Stimulated activated CD8-positive, alpha-beta memory T cell treated with anti-CD3 and anti-CD28 coated beads, Interleukin-7, amount 100 ng/mL, for 1 hour (primary cell): ENCODE results near the gene CCDC9.

Experiments
- DNase-seq, 2 donors: peaks; one replicate each; pipeline ENCODE4 v3.0.0-alpha.2; 2020; ENCODE audit warnings: low read depth in 2 of 2

CCDC9 gene

DNA sequence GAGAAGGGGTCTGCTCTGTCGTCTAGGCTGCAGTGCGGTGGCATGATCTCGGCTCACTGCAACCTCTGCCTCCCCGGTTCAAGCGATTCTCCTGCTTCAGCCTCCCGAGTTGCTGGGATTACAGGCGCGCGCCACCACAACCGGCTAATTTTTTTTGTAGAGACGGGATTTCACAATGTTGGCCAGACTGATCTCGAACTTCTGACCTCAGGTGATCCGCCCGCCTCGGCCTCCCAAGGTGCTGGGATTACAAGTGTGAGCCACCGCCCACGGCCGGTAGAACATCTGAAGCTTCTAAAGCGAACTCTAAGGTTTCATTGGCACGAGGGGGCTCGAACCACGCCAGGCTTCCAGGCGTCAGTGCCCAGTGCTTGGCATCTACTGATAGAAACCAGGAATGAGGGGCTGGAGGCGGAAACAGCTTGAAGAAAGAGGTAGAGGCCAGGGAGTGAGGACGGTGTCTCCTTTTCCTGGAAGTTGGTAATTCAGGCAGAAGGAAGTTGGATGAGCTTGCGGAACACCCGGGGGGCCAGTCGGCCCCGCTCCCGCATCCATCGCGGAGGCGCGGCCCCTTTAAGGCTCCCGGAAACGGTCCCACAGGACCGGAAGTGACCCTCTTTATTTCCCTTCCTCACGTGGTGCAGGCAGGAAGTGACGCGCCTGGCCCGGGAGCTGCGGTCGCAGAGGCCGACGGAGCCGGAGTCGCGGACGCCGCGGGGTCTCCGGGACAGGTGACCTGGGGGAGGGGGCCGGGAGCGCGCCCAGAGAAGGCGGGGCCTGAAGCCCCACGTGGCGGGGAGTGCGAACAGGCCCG is at the start of gene CCDC9:
TSS of gene CCDC9 (plus strand) at position 647 of the 814 bp plus-strand sequence. CDS start 1,876 bp downstream, outside the sequence.
- peak; percentile 71 to 85 for DNase-seq

DNA sequence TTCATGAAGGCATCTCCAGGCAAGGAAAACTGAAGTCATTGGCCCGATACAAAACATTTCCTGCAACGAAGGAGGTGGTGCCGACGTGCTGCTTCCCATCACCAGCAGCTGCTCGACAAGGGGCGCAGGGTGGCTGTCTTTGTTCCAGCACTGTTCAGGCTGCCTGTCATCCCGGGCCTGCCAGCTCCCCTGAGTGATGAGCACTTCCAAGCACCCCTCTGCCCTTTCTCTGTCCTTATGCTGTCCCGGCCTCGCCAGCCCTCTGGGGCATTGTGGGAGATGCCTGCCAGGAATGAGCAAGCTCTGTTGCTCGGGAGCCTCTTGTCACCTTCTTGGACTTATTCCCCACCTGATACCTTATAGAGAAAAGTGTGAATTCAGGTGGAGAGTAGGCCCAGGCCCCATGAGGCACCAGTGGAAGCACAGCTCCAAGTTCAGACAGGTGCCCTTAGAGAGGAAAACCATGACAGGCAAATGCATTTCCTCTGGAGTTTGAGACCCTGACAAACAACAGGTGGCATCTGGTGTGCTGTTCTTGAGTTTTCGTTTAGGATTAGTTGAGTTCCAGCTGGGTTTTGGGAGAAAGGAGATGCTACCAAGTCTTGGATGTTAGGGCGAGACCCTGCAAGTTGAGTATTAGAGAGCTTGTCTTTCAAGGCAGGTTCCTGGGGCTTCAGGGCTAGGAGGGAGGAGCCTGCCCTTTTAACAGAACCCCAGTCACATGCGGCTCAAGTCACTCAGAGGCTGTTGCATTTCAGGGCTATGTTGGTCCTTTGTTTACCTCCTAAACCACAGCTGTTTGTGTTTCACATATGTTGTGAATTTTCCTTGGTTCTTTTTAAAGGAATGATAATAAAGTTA is 46.8 kb upstream of the CCDC9 start:
- DNase-seq: no peak

GRCh38 chr19:47210180-47210490 is 46.2 kb upstream of the CCDC9 start:
- DNase-seq: no peak

GRCh38 chr19:47210689-47211316 is 45.5 kb upstream of the CCDC9 start:
- DNase-seq: peak; percentile 51 to 71

DNA sequence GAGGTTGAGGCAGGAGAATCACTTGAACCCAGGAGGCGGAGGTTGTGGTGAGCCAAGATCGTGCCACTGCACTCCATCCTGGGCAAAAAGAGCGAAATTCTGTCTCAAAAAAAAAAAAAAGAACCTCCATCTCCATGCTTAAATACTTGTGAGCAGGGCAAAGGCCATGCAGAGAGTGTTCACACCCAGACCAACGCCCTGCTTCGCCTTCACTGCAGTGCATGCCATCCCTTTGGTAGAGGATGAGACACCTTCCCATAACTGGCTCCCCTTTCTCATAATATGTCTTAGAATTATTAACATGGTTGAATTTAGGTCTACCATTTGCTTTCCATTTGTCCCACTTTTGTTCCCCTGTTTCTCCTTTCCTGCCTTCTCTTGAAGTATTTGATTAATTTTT is 40.7 kb upstream of the CCDC9 start:
- no peak for DNase-seq

DNA sequence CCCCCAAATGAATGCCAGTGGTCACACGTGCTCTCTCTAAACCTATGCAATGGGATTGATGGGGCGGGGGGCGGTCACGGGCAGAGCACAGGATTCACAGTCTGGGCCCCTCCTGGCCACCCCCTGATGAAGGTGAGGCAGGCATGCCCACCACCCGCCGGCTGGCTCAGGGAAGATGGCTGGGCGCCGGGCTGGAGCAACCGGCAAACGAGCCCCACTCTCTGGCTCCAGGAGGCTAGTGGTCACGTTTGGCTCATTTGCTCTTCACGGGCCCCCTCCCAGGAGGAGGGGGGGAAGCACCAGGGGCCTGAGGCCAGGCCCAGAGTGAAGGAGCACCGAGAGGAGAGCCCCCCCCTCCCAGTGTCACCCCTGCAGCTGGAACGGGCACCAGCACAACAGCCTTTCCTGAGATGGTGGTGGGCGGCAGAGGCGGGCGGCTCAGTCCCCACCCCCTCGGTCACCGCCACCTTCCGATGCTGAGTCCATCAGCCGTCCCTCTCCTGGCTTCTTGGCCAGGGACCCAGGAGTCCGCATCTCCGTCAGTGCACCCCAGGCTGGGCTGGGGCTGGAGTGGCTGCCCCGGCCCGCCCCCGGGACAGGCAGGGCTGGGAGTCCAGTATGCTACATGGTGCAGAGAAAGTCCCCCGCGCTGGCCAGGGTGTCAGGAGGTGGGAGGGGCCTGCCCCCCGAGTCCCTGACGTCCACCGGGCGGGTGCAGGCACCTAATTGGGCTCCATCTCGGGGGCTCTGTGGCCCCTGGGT is 35.1 kb upstream of the CCDC9 start:
- no peak for DNase-seq

DNA sequence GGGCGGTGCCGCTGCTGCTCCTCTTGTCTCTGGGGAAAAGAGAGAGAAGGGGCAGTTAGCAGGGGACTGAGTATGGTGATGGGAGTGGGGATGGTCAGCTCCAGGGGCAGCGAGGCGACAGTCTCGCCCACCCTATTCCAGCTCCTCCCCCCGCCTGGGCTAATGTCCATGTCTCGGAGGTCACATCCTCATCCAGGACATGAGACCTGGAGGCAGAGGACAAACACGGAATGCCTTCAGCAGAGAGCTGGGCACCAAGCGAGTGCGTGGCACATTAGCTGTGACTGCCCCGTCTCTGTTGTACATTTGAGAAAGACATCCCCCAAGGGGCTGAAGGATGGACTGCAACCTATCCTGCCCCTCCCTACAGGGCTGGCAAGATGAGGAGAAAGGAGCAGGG is 34.4 kb upstream of the CCDC9 start:
- DNase-seq: no peak

DNA sequence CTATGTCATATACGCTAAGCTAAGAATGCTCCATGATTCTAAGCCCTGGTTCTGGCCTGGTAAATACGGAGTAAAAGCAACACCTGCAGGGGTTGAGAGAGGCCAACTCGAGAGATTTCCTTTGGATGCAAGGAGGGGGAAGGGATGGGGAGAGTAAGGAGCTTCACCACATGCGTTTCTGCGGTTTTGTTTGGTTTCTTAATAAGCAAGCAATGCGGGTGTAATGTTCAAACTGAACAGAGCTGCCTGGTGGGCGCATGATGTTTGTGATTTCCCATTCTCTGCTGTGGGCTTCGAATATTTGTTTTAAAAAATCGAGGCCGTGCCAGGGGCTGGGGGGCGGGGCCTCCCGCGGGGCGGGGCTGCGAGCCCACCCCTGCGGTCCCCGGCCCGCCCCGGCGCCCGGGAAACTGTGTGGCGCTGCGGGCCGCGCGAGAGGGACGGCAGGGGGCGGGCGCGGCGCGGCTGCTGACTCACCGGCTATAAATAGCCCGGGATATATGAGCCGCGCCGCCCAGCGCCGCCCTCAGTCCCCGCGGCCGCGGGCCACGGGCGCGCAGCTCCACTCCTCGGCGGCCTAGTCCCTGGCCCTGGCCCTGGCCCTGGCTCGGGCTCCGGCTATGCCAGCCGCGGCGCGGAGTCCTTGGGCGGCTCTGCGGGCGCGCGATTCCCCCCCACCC is 30.4 kb upstream of the CCDC9 start:
- peak; percentile 75 to 82 for DNase-seq

GRCh38 chr19:47226426-47227351 is 29.6 kb upstream of the CCDC9 start:
- peak in 1 of 2 donors; percentile 22 for DNase-seq

- DNase-seq: no peak
Observed at GRCh38 chr19:47227352-47228167, 28.8 kb upstream of the CCDC9 start.

- no peak for DNase-seq
Observed at GRCh38 chr19:47228168-47228936, 28.0 kb upstream of the CCDC9 start.

GRCh38 chr19:47228937-47229675 is 27.2 kb upstream of the CCDC9 start:
- DNase-seq: no peak

- DNase-seq: no peak
Observed at GRCh38 chr19:47229676-47230053, 26.7 kb upstream of the CCDC9 start.

- DNase-seq: peak; percentile 66 to 69
Observed at GRCh38 chr19:47230054-47230920, 26.0 kb upstream of the CCDC9 start.

DNA sequence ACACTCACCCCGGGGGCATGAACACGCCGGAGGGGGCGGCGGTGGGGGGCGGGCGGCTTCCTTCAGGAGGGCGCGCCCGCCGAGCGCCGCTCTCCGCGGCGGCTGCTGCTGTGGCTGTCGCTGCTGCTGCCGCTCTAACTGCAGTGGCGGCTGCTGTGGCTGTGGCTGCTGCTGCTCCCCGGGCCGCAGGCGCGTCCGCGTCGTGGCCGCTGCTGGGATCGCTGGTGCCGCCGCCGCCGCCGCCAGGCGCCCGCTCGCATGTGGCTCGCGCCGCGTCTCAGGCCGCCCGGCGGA is 25.5 kb upstream of the CCDC9 start, which contains the start of gene BBC3:
TSS of gene BBC3 (minus strand) at position 279 of the 294 bp plus-strand sequence. CDS start 2,768 bp downstream, outside the sequence.
- no peak for DNase-seq

DNA sequence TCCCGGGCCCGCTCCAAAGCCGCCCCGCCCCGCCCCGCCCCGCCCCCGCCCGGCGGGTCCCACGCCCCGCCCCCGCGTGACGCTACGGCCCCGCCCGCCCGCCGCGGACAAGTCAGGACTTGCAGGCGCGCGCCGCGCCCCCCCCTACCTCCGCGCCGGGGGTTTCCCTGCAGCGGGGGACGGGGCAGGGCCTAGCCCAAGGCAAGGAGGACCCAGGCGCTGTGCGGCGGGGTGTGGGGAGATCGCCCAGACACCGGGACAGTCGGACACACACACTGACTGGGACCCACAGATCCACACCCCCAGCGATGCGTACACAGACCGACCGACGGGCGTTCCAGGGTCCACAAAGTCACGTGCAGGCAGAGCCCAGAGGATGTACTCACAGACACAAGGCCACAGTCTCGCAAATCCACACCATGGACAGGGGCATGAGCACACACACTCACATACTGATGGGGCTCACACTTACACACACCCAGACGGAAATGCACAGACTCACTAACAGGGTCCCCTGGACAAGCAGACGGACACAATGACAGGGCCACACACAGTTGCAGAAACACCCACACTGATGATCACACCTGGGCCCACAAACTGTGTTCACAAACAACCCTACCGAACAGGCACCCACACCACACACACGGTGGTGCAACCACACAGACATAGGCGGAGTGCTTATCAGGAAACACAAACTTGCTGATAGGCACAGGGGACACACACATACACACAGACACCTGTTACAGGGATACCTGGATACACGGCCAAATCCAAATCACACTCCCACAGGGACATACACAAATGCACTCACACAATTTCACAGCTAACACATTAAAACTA is 24.9 kb upstream of the CCDC9 start:
- DNase-seq: peak; percentile 82 to 89
